Mammary epithelial cell (primary cell): Measurements from ENCODE around the gene MAP4K4.

Source experiments
- EZH2 ChIP-seq: IDR thresholded peaks from 2 replicates; pipeline ENCODE4 v1.6.1; 2012; ENCODE audit warnings: low read length, inconsistent platforms, borderline replicate concordance
- TF ChIP-seq, protein P1 (sequence below), 2 donors: IDR thresholded peaks in 1 of 2; conservative IDR thresholded peaks in 1 of 2; 2 replicates each; pipeline ENCODE4 v1.5.1; 2011 to 2012; ENCODE audit warnings: inconsistent platforms in 2 of 2, low read length in 2 of 2, mild to moderate bottlenecking in 2 of 2, control low read depth in 1 of 2, low read depth in 1 of 2; ENCODE audit not compliant: insufficient read depth in 1 of 2; ENCODE audit errors: extremely low read depth in 1 of 2

DNA sequence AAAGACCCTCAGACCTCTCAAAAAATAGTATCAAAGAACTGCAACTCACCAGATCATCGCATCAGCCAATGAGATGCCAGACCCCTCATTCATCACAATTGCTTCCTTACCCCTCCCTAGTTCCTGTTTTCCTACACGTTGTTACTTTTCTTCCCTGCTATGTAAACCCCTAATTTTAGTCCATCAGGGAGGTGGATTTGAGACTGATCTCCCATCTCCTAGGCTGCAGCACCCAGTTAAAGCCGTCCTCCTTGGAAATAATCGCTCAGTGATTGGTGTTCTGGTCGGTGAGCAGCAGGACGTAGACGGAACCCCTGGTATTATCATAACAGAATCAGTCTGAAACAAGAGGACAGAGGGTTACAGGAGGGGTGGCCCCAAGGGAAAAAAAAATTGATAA, 44.0 kb upstream of the MAP4K4 start:
- TF ChIP-seq, protein P1, sequence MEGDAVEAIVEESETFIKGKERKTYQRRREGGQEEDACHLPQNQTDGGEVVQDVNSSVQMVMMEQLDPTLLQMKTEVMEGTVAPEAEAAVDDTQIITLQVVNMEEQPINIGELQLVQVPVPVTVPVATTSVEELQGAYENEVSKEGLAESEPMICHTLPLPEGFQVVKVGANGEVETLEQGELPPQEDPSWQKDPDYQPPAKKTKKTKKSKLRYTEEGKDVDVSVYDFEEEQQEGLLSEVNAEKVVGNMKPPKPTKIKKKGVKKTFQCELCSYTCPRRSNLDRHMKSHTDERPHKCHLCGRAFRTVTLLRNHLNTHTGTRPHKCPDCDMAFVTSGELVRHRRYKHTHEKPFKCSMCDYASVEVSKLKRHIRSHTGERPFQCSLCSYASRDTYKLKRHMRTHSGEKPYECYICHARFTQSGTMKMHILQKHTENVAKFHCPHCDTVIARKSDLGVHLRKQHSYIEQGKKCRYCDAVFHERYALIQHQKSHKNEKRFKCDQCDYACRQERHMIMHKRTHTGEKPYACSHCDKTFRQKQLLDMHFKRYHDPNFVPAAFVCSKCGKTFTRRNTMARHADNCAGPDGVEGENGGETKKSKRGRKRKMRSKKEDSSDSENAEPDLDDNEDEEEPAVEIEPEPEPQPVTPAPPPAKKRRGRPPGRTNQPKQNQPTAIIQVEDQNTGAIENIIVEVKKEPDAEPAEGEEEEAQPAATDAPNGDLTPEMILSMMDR (conservative IDR thresholded peaks at IDR 0.05 in 1 of 2, IDR thresholded peaks at IDR 0.05 in 1 of 2; ENCODE audit: extremely low read depth in 1 of 2, insufficient read depth in 1 of 2, low read depth in 1 of 2, low read length in 2 of 2): no peak
- no peak for TF ChIP-seq EZH2
